Endothelial cell of umbilical vein (primary cell): ENCODE data around the gene SLC25A20. TPM values are rescaled to one million over a fixed set of nuclear protein-coding genes. Genes with fewer than 3 reads are reported as not detected.
"Not testable (repeated sequence)": the region's sequence is repeated elsewhere in the genome, so short reads cannot be mapped to it uniquely, and the experiment has no call there.

Experiments
- BruUV-seq: library from RNA; stranded (reverse); fragments of 400-500 nt; replicated peaks from 2 replicates; lab custom pipeline; 2021; lab: Mats Ljungman, UMichigan
- CTCF ChIA-PET: fragments of 300-600, 350-600 bp; sonication (Branson Sonifier 250); formaldehyde crosslinking; loops from one replicate; lab custom pipeline; 2021; ENCODE audit warnings: antibody characterized with exemption, inconsistent platforms; lab: Charles Lee
- POLR2A ChIA-PET: fragments of 300-600, 350-600 bp; sonication (Branson Sonifier 250); formaldehyde crosslinking; loops from one replicate; lab custom pipeline; 2021; ENCODE audit warnings: antibody characterized with exemption, inconsistent platforms; lab: Charles Lee
- DNase-seq: peaks from one replicate; pipeline ENCODE4 v3.0.0-alpha.2; 2011; ENCODE audit warnings: low read depth, low spot score
- FAIRE-seq: peaks from 2 replicates; lab custom pipeline; 2011; peaks lifted over from hg19 to GRCh38; lab: Jason Lieb, UNC
- H2AFZ ChIP-seq: 2 replicates; pipeline ENCODE4 v1.6.0; 2012; ENCODE audit warnings: low read depth, low read length, control low read depth, inconsistent platforms
- H3K27ac ChIP-seq: 2 replicates; pipeline ENCODE4 v1.5.1; 2011; ENCODE audit warnings: low read depth, mild to moderate bottlenecking, control low read depth, low read length, moderate library complexity; ENCODE audit not compliant: insufficient read depth
- H3K27me3 ChIP-seq, 2 experiments: 2 replicates each; pipeline versions ENCODE4 v1.6.0 to v1.6.1; 2011; ENCODE audit warnings: low read length in 2 of 2, mixed read lengths in 1 of 2; ENCODE audit not compliant: control insufficient read depth in 2 of 2, insufficient read depth in 2 of 2
- H3K36me3 ChIP-seq, 2 experiments: 2 replicates in 1 of 2; 3 replicates in 1 of 2; pipeline ENCODE4 v1.5.1; 2011; ENCODE audit warnings: low read length in 2 of 2, mild to moderate bottlenecking in 1 of 2, moderate library complexity in 1 of 2; ENCODE audit not compliant: control insufficient read depth in 2 of 2, insufficient read depth in 2 of 2; ENCODE audit errors: extremely low read depth in 1 of 2
- H3K4me1 ChIP-seq: 3 replicates; pipeline ENCODE4 v1.5.1; 2011; ENCODE audit warnings: mild to moderate bottlenecking, low read length; ENCODE audit not compliant: control insufficient read depth, insufficient read depth; ENCODE audit errors: extremely low read depth
- H3K4me2 ChIP-seq: 2 replicates; pipeline ENCODE4 v1.6.1; 2011; ENCODE audit warnings: low read length, control low read depth, mixed read lengths; ENCODE audit not compliant: insufficient read depth
- H3K4me3 ChIP-seq, 3 experiments: fragments of 200-600 bp in 1 of 3; sonication (generic), shearing (Covaris generic) in 1 of 3; replicated peaks in 1 of 3; 2 replicates each; pipeline ENCODE4 v1.5.1; 2011 to 2016; ENCODE audit warnings: control low read depth in 3 of 3, low read length in 3 of 3, mild to moderate bottlenecking in 2 of 3, inconsistent platforms in 1 of 3, low read depth in 1 of 3, moderate library complexity in 1 of 3; ENCODE audit not compliant: insufficient read depth in 1 of 3
- H3K79me2 ChIP-seq: 2 replicates; pipeline ENCODE4 v1.6.0; 2012; ENCODE audit warnings: low read length, inconsistent platforms; ENCODE audit not compliant: control insufficient read depth, insufficient read depth
- H3K9ac ChIP-seq: replicated peaks from 2 replicates; pipeline ENCODE3; 2011; ENCODE audit warnings: low read length, control low read depth; ENCODE audit not compliant: insufficient read depth; ENCODE audit errors: extremely low read depth
- H3K9me1 ChIP-seq: replicated peaks from 3 replicates; pipeline ENCODE4 v1.6.0; 2011; ENCODE audit warnings: mild to moderate bottlenecking, low read length; ENCODE audit not compliant: control insufficient read depth, insufficient read depth; ENCODE audit errors: extremely low read depth
- H3K9me3 ChIP-seq: replicated peaks from 2 replicates; pipeline ENCODE4 v1.5.1; 2012; ENCODE audit warnings: low read length, inconsistent platforms; ENCODE audit not compliant: control insufficient read depth, insufficient read depth
- H4K20me1 ChIP-seq: replicated peaks from 2 replicates; pipeline ENCODE3; 2011; ENCODE audit warnings: mild to moderate bottlenecking, low read length; ENCODE audit not compliant: control insufficient read depth, insufficient read depth; ENCODE audit errors: extremely low read depth
- EZH2 ChIP-seq: IDR thresholded peaks from 2 replicates; pipeline ENCODE4 v1.6.1; 2012; ENCODE audit warnings: borderline replicate concordance, low read depth, mild to moderate bottlenecking, moderate library complexity, low read length, inconsistent platforms; ENCODE audit not compliant: severe bottlenecking
- FOS ChIP-seq: IDR thresholded peaks from 2 replicates; pipeline ENCODE4 v1.6.1; 2011; ENCODE audit warnings: mild to moderate bottlenecking, low read length, moderate library complexity, borderline replicate concordance; ENCODE audit not compliant: insufficient read depth
- GATA2 ChIP-seq: IDR thresholded peaks from 2 replicates; pipeline ENCODE4 v1.7.0; 2011; ENCODE audit warnings: low read depth, mild to moderate bottlenecking, moderate library complexity, mixed read lengths, low read length; ENCODE audit not compliant: insufficient read length, insufficient read depth
- JUN ChIP-seq: IDR thresholded peaks from 2 replicates; pipeline ENCODE4 v1.6.1; 2011; ENCODE audit warnings: borderline replicate concordance, low read depth; ENCODE audit not compliant: insufficient read length, insufficient read depth
- MYC ChIP-seq: IDR thresholded peaks from one replicate; pipeline ENCODE4 v1.6.1; 2011; ENCODE audit warnings: mild to moderate bottlenecking, low read depth, low read length
- POLR2A ChIP-seq: IDR thresholded peaks from 2 replicates; pipeline ENCODE4 v1.6.1; 2012; ENCODE audit warnings: low read depth, mild to moderate bottlenecking, control low read depth, low read length
- POLR2AphosphoS5 ChIP-seq: IDR thresholded peaks from 2 replicates; pipeline ENCODE4 v1.6.1; 2012; ENCODE audit warnings: low read depth, mild to moderate bottlenecking, control low read depth, low read length, moderate library complexity; ENCODE audit not compliant: insufficient read depth
- dilution Hi-C: fragments of 300-500 bp; cut with MboI; formaldehyde crosslinking; loops from one replicate; pipeline ENCODE4 v1.15.0; 2019; ENCODE audit warnings: low sequenced_read_pairs; ENCODE audit not compliant: extremely low pct_ligation_motif_present
- intact Hi-C: fragments of 100-400 bp; cut with micrococcal nuclease; formaldehyde crosslinking; loops from one replicate; pipeline ENCODE4 v1.10.0; 2022
- polyA plus RNA-seq, 4 experiments: library from polyadenylated mRNA; depleted of rRNA in 3 of 4; stranded (reverse) in 3 of 4; unstranded in 1 of 4; fragments of >200 nt; gene quantifications; 2 replicates each; pipeline versions ENCODE4 v1.2.1 to v1.2.3, GENCODE V29; 2011 to 2012; ENCODE audit warnings: missing spikeins in 1 of 4
- total RNA-seq: library from RNA; stranded (reverse); gene quantifications from 2 replicates; pipeline ENCODE4 v1.2.3, GENCODE V29; 2021
- TF ChIP-seq, protein P1 (sequence below): IDR thresholded peaks from 2 replicates; pipeline ENCODE4 v1.6.1; 2011; ENCODE audit not compliant: insufficient read depth, insufficient read length
- TF ChIP-seq, protein P2 (sequence below), 2 donors: IDR thresholded peaks; 1 replicate in 1 of 2; 2 replicates in 1 of 2; pipeline ENCODE4 v1.5.1; 2011; ENCODE audit warnings: low read length in 2 of 2, mild to moderate bottlenecking in 2 of 2, moderate library complexity in 2 of 2, control low read depth in 1 of 2, inconsistent platforms in 1 of 2, low read depth in 1 of 2; ENCODE audit not compliant: insufficient read depth in 1 of 2; ENCODE audit errors: extremely low read depth in 1 of 2

SLC25A20 gene
- total and polyA plus RNA-seq, 2 donors (not counting 3 experiments of a cell fraction or from before 2014, with no cell fraction given) = 7.9 to 11.0 TPM

DNA sequence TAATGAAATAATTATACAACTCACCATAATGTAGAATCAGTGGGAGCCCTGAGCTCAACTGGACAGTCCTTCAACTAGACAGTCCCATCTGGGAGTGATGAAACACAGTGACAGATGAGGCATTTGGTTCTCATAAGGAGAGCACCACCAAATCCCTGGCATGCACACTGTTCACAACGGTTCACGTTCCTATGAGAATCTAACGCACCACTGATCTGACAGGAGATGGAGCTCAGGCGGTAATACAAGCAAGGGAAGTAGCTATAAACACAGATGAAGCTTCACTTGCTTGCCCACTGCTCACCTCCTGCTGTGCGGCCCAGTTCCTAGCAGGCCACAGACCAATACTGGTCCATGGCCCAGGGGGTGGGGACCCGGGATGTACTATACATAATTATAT lies 68.0 kb downstream of the SLC25A20 start:
- TF ChIP-seq EZH2 (no peak), JUN (no peak), POLR2A (no peak), MYC (no peak), GATA2 (no peak), POLR2AphosphoS5 (no peak), FOS (no peak)
- TF ChIP-seq, protein P1, sequence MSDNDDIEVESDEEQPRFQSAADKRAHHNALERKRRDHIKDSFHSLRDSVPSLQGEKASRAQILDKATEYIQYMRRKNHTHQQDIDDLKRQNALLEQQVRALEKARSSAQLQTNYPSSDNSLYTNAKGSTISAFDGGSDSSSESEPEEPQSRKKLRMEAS = no peak
- TF ChIP-seq, protein P2, sequence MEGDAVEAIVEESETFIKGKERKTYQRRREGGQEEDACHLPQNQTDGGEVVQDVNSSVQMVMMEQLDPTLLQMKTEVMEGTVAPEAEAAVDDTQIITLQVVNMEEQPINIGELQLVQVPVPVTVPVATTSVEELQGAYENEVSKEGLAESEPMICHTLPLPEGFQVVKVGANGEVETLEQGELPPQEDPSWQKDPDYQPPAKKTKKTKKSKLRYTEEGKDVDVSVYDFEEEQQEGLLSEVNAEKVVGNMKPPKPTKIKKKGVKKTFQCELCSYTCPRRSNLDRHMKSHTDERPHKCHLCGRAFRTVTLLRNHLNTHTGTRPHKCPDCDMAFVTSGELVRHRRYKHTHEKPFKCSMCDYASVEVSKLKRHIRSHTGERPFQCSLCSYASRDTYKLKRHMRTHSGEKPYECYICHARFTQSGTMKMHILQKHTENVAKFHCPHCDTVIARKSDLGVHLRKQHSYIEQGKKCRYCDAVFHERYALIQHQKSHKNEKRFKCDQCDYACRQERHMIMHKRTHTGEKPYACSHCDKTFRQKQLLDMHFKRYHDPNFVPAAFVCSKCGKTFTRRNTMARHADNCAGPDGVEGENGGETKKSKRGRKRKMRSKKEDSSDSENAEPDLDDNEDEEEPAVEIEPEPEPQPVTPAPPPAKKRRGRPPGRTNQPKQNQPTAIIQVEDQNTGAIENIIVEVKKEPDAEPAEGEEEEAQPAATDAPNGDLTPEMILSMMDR (IDR thresholded peaks at IDR 0.05; ENCODE audit: extremely low read depth in 1 of 2, insufficient read depth in 1 of 2, low read depth in 1 of 2, low read length in 2 of 2) = no peak
- dilution Hi-C loops (no loop called here), intact Hi-C loops (no loop called here)
- Histone ChIP-seq H3K4me1 (no peaks in the 10 kb centered on the region), H3K4me3 (no peak overlapping the region), H3K79me2 (peaks cover 9% of the 10 kb centered on the region), H3K9me1 (no peaks in the 10 kb centered on the region), H3K27me3 (no peaks in the 10 kb centered on the region), H3K36me3 (no peaks in the 10 kb centered on the region), H4K20me1 (no peaks in the 10 kb centered on the region), H3K9me3 (no peaks in the 10 kb centered on the region), H3K9ac (no peak overlapping the region), H2AFZ (no peak overlapping the region), H3K4me2 (no peak overlapping the region), H3K27ac (no peak overlapping the region)
- no TSS peak for BruUV-seq
- POLR2A ChIA-PET = no interaction called here
- DNase-seq (no peak), FAIRE-seq (no peak)
- CTCF ChIA-PET = interaction anchor here (1.1 kb wide), 1 partner anchor 9 kb away, joined by 3 read pairs; no protein-coding TSS in a partner anchor

DNA sequence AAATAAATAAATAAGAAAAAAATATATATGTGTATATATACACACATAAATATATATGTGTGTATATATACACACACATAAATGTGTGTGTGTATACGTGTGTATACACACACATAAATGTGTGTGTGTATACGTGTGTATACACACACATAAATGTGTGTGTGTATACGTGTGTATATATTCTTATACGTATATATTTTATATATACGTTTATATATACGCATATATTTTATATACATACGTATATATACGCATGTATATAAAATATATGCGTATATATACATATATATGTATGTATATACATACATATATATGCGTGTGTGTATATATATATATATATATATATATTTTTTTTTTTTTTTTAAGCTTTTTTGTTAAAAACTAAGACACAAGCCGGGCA lies 69.2 kb downstream of the SLC25A20 start:
- H3K4me1 ChIP-seq, H3K4me3 ChIP-seq, BruUV-seq, H3K4me2 ChIP-seq, H3K9ac ChIP-seq, H4K20me1 ChIP-seq, H3K79me2 ChIP-seq, H3K9me3 ChIP-seq, POLR2A ChIA-PET, dilution Hi-C loops, FAIRE-seq, H3K27ac ChIP-seq, intact Hi-C loops, DNase-seq, H2AFZ ChIP-seq, H3K27me3 ChIP-seq, H3K36me3 ChIP-seq, H3K9me1 ChIP-seq: not testable (repeated sequence)
- CTCF ChIA-PET = interaction anchor here (2.0 kb wide), 1 partner anchor 89 kb away, joined by 5 read pairs; no protein-coding TSS in a partner anchor

DNA sequence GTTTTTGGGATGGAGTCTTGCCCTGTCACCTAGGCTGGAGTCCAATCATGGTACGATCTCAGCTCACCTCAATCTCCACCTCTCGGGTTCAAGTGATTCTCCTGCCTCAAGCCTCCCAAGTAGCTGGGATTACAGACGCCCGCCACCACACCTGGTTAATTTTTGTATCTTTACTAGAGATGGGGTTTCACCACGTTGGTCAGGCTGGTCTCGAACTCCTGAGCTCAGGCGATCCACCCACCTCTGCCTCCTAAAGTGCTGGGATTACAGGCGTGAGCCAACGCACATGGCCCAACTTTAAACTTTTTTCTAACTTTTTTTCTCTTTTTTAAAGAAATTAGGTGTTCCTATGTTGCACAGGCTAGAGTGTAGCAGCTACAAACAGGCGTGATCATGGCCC lies 70.8 kb downstream of the SLC25A20 start:
- H3K79me2 ChIP-seq, H3K27ac ChIP-seq, H3K4me2 ChIP-seq, H4K20me1 ChIP-seq, BruUV-seq, H3K9me3 ChIP-seq, H3K27me3 ChIP-seq, intact Hi-C loops, DNase-seq, H3K4me3 ChIP-seq, H3K9ac ChIP-seq, H3K9me1 ChIP-seq, POLR2A ChIA-PET, dilution Hi-C loops, H3K36me3 ChIP-seq, FAIRE-seq, H3K4me1 ChIP-seq, H2AFZ ChIP-seq: not testable (repeated sequence)
- CTCF ChIA-PET = interaction anchor here (0.9 to 2.0 kb wide), 3 partner anchors 19 to 88 kb away, joined by 3 to 5 read pairs (median 3); no protein-coding TSS in a partner anchor
